H1 (cell line): Measurements from ENCODE around the gene PUSL1. TPM values are rescaled to one million over a fixed set of nuclear protein-coding genes. Genes with fewer than 3 reads are reported as not detected.
A peak's percentile ranks its signal among the peaks of the same experiment; 100 is the strongest.

ENCODE experiments used
- ATF3 ChIP-seq: IDR thresholded peaks from 2 replicates; pipeline ENCODE4 v1.6.1; 2011; ENCODE audit warnings: low read depth, mild to moderate bottlenecking, low read length; ENCODE audit not compliant: insufficient read depth
- BRCA1 ChIP-seq: IDR thresholded peaks from 2 replicates; pipeline ENCODE4 v1.6.1; 2012; ENCODE audit warnings: low read depth, low read length, improper control_type of control experiment
- CBX5 ChIP-seq: fragments of 300-800, 300-1000 bp; sonication (generic); IDR thresholded peaks from 2 replicates; pipeline ENCODE4 v1.7.1; 2016; ENCODE audit warnings: antibody characterized with exemption, low read length, low read depth
- EGR1 ChIP-seq: IDR thresholded peaks from 2 replicates; pipeline ENCODE4 v1.6.1; 2011; ENCODE audit warnings: low read depth, low read length, borderline replicate concordance
- EZH2 ChIP-seq: fragments of 200-600 bp; sonication (generic); IDR thresholded peaks from 2 replicates; pipeline ENCODE4 v1.7.1; 2012; ENCODE audit warnings: low read depth, mild to moderate bottlenecking, moderate library complexity, low read length, inconsistent platforms; ENCODE audit not compliant: severe bottlenecking
- GTF2F1 ChIP-seq: IDR thresholded peaks from 2 replicates; pipeline ENCODE4 v1.6.1; 2012; ENCODE audit warnings: low read depth, low read length, improper control_type of control experiment, borderline replicate concordance
- KDM4A ChIP-seq: IDR thresholded peaks from one replicate; pipeline ENCODE4 v1.7.1; 2012; ENCODE audit warnings: low read depth, mild to moderate bottlenecking, moderate library complexity, low read length, inconsistent platforms; ENCODE audit not compliant: severe bottlenecking
- MAFK ChIP-seq: IDR thresholded peaks from 2 replicates; pipeline ENCODE4 v1.6.1; 2012; ENCODE audit warnings: low read depth, mild to moderate bottlenecking, improper control_type of control experiment, low read length
- RNF2 ChIP-seq: fragments of 200-900, 300-1000 bp; sonication (generic); IDR thresholded peaks from 2 replicates; pipeline ENCODE4 v1.7.1; 2016; ENCODE audit warnings: borderline replicate concordance, low read depth, mild to moderate bottlenecking, antibody characterized with exemption, low read length; ENCODE audit not compliant: poor library complexity, severe bottlenecking; ENCODE audit errors: missing control alignments
- TAF1 ChIP-seq: IDR thresholded peaks from 2 replicates; pipeline ENCODE4 v1.6.1; 2011; ENCODE audit warnings: mild to moderate bottlenecking, low read depth, low read length
- TAF7 ChIP-seq: optimal IDR thresholded peaks from 2 replicates; pipeline ENCODE3; 2011; ENCODE audit warnings: low read depth, mild to moderate bottlenecking, inconsistent platforms, low read length, moderate library complexity, borderline replicate concordance
- TBP ChIP-seq: IDR thresholded peaks from 2 replicates; pipeline ENCODE4 v1.6.1; 2011; ENCODE audit warnings: low read depth, low read length, improper control_type of control experiment
- USF2 ChIP-seq: IDR thresholded peaks from 2 replicates; pipeline ENCODE4 v1.6.1; 2011; ENCODE audit warnings: low read length, improper control_type of control experiment
- polyA plus RNA-seq, 7 experiments: library from polyadenylated mRNA; depleted of rRNA in 3 of 7; stranded (reverse) in 5 of 7; unstranded in 2 of 7; fragments of >200 nt in 5 of 7; fragments of 200-250 nt in 2 of 7; gene quantifications; 1 replicate in 5 of 7; 2 replicates in 1 of 7; 4 replicates in 1 of 7; pipeline versions ENCODE4 v1.2.1 to v1.2.3, GENCODE V29; 2011 to 2013; ENCODE audit warnings: missing spikeins in 2 of 7, mixed read lengths in 2 of 7
- total RNA-seq: library from RNA; stranded (reverse); fragmentation: NEBNext Ultra II Directional; extraction: Animal tissue kit (Norgen Biotek cat#: 25700); gene quantifications from 2 replicates; pipeline ENCODE4 v1.2.1, GENCODE V29; 2021

Gene PUSL1
- total and polyA plus RNA-seq, 2 of the 8 experiments (the other 6 are each of a cell fraction or from before 2014, with no cell fraction given): 38.8 to 87.4 TPM

- TF ChIP-seq GTF2F1 (no peak), TBP (no peak; the same call in 1 of the 2 replicates), BRCA1 (no peak), TAF1 (no peak), KDM4A (no peak), USF2 (no peak), ATF3 (no peak), CBX5 (no peak), EGR1 (peak; percentile 75; the same call in 1 of the 2 replicates), RNF2 (no peak), TAF7 (peak; percentile 98), MAFK (no peak), EZH2 (no peak)
Observed at GRCh38 chr1:1334835-1335234, 26.4 kb downstream of the PUSL1 start (continued).
